Gastrocnemius medialis (tissue), 4 donors: ENCODE data around the gene PLA2G2D. TPM values are rescaled to one million over a fixed set of nuclear protein-coding genes. Genes with fewer than 3 reads are reported as not detected.

Experiments
- ATAC-seq, 2 donors: fragments of 150-250 bp; one replicate each; pipeline ENCODE4 v1.9.1; 2016
- DNase-seq, 2 donors: peaks; one replicate each; pipeline ENCODE4 v3.0.0-alpha.2; 2019
- H3K27ac ChIP-seq, 4 donors: fragments of 200-600 bp; sonication (generic); 1 replicate in 1 of 4; 2 replicates in 3 of 4; pipeline ENCODE4 v1.5.1; 2016 to 2018; ENCODE audit warnings: mild to moderate bottlenecking in 2 of 4, moderate library complexity in 1 of 4
- H3K27me3 ChIP-seq, 3 donors: fragments of 200-600 bp; sonication (generic) in 2 of 3; 1 replicate in 1 of 3; 2 replicates in 2 of 3; pipeline versions ENCODE4 v1.5.1 to v1.6.0; 2016 to 2019; ENCODE audit warnings: mild to moderate bottlenecking in 1 of 3, moderate library complexity in 1 of 3
- H3K36me3 ChIP-seq, 2 donors: fragments of 200-600 bp; sonication (generic) in 1 of 2; one replicate each; pipeline ENCODE4 v1.5.1; 2017 to 2018
- H3K4me1 ChIP-seq, 2 donors: fragments of 200-600 bp; sonication (generic) in 1 of 2; one replicate each; pipeline ENCODE4 v1.5.1; 2016 to 2017; ENCODE audit warnings: mild to moderate bottlenecking in 2 of 2
- H3K4me3 ChIP-seq, 4 donors: fragments of 200-600 bp; sonication (generic) in 3 of 4; 1 replicate in 1 of 4; 2 replicates in 3 of 4; pipeline ENCODE4 v1.5.1; 2016 to 2019; ENCODE audit warnings: mild to moderate bottlenecking in 2 of 4
- H3K9me3 ChIP-seq, 3 donors: fragments of 200-600 bp; sonication (generic) in 2 of 3; 1 replicate in 1 of 3; 2 replicates in 2 of 3; pipeline ENCODE4 v1.5.1; 2016 to 2019
- POLR2A ChIP-seq, 2 donors: fragments of 450-650 bp; IDR thresholded peaks; one replicate each; pipeline ENCODE4 v1.6.1; 2017; ENCODE audit warnings: antibody characterized with exemption in 2 of 2, mild to moderate bottlenecking in 2 of 2, moderate library complexity in 2 of 2
- in situ Hi-C, 4 donors: fragments of 200-750 bp; cut with MboI; loops; one replicate each; pipeline versions ENCODE4 v1.15.0 to v1.8.0; 2017; ENCODE audit warnings: low sequenced_read_pairs in 4 of 4
- intact Hi-C: fragments of 100-400 bp; cut with DNase I; formaldehyde crosslinking; loops from one replicate; pipeline ENCODE4 v1.15.1; 2023; ENCODE audit warnings: low total_unique reads
- total RNA-seq, 4 donors: library from RNA; depleted of rRNA; stranded (reverse); fragments of >200 nt; gene quantifications; one replicate each; pipeline versions ENCODE4 v1.1.0 to v1.2.3, GENCODE V29; 2016
- TF ChIP-seq, protein P1 (sequence below), 5 experiments: fragments of 450-650 bp in 3 of 5; fragments of 200-600 bp in 2 of 5; sonication (generic) in 2 of 5; IDR thresholded peaks in 4 of 5; conservative IDR thresholded peaks in 1 of 5; 1 replicate in 4 of 5; 2 replicates in 1 of 5; pipeline ENCODE4 v1.5.1; 2016 to 2019; ENCODE audit warnings: antibody characterized with exemption in 5 of 5, mild to moderate bottlenecking in 3 of 5, moderate library complexity in 3 of 5

Gene PLA2G2D
- total RNA-seq, 4 donors from 2014 or later, result not detected

- no peak for DNase-seq
- no peak overlapping the region for H3K27ac ChIP-seq
Observed at GRCh38 chr1:20110679-20111078, 8.7 kb downstream of the PLA2G2D start.

DNA sequence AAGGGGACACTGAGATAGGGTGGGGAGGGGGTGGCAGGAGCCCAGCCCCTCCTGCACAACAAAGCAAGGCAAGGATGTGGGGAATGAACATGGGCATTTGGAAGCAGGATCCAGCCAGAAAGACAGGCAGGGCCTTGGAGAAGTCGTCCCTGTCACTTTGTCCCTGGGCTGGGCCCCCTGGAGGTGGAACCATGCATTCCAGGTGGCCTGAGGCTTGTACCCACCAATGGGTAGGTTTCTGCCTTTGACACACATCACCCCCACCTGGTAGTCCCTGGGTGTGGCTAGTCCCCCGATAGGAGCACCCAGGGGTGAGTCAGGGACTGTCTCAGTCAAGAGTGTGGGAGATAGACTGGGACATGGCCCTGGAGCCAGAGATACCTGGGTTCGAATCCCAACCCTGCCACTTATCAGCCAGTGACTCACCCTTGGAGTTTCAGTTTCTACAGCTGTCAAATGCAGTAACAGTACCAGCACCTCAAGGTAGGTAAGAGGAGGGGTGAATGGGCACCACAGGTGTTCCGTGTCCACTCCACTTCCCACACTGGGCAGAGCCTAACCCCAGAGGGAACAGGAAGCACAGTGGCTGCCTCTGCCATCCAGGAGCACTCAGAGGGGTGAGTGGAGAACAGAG is 10.0 kb downstream of the PLA2G2D start:
- ATAC-seq, result no peak
- Histone ChIP-seq H3K27ac (no peak overlapping the region), H3K9me3 (no peaks in the 10 kb centered on the region), H3K36me3 (no peaks in the 10 kb centered on the region), H3K27me3 (peaks cover 0 to 2% (median 0%) of the 10 kb centered on the region in 3 donors), H3K4me3 (no peak overlapping the region), H3K4me1 (no peaks in the 10 kb centered on the region)
- no peak for TF ChIP-seq POLR2A (IDR thresholded peaks at IDR 0.05)
- TF ChIP-seq, protein P1, sequence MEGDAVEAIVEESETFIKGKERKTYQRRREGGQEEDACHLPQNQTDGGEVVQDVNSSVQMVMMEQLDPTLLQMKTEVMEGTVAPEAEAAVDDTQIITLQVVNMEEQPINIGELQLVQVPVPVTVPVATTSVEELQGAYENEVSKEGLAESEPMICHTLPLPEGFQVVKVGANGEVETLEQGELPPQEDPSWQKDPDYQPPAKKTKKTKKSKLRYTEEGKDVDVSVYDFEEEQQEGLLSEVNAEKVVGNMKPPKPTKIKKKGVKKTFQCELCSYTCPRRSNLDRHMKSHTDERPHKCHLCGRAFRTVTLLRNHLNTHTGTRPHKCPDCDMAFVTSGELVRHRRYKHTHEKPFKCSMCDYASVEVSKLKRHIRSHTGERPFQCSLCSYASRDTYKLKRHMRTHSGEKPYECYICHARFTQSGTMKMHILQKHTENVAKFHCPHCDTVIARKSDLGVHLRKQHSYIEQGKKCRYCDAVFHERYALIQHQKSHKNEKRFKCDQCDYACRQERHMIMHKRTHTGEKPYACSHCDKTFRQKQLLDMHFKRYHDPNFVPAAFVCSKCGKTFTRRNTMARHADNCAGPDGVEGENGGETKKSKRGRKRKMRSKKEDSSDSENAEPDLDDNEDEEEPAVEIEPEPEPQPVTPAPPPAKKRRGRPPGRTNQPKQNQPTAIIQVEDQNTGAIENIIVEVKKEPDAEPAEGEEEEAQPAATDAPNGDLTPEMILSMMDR (IDR thresholded peaks at IDR 0.05 in 4 of 5, conservative IDR thresholded peaks at IDR 0.05 in 1 of 5), result no peak
- intact Hi-C loops (no loop called here), in situ Hi-C loops (no loop called here)
- no peak for DNase-seq

More at GRCh38 chr1:20110679-20111078, 8.7 kb downstream of the PLA2G2D start:
- intact Hi-C loops, result no loop called here
- in situ Hi-C loops, result no loop called here
- no peaks in the 10 kb centered on the region for H3K9me3 ChIP-seq
- ATAC-seq, result peak in 1 of 2 donors; percentile 60
- TF ChIP-seq POLR2A (IDR thresholded peaks at IDR 0.05), result no peak
- TF ChIP-seq, protein P1 (IDR thresholded peaks at IDR 0.05 in 4 of 5, conservative IDR thresholded peaks at IDR 0.05 in 1 of 5), result no peak
- H3K36me3 ChIP-seq, result no peaks in the 10 kb centered on the region
- H3K27me3 ChIP-seq, result peaks cover 0 to 6% (median 0%) of the 10 kb centered on the region in 3 donors
- no peaks in the 10 kb centered on the region for H3K4me1 ChIP-seq
- no peak overlapping the region for H3K4me3 ChIP-seq

- H3K36me3 ChIP-seq, result no peaks in the 10 kb centered on the region
- ATAC-seq, result no peak
- no peak for TF ChIP-seq POLR2A (IDR thresholded peaks at IDR 0.05)
- TF ChIP-seq, protein P1 (IDR thresholded peaks at IDR 0.05 in 4 of 5, conservative IDR thresholded peaks at IDR 0.05 in 1 of 5), result no peak
- no peak for DNase-seq
- H3K4me1 ChIP-seq, result no peaks in the 10 kb centered on the region
- H3K9me3 ChIP-seq, result no peaks in the 10 kb centered on the region
- no peak overlapping the region for H3K27ac ChIP-seq
- in situ Hi-C loops, result no loop called here
- peaks cover 0 to 2% (median 0%) of the 10 kb centered on the region in 3 donors for H3K27me3 ChIP-seq
- H3K4me3 ChIP-seq, result no peak overlapping the region
- intact Hi-C loops, result no loop called here
Observed at GRCh38 chr1:20108366-20109123, 10.8 kb downstream of the PLA2G2D start.

- H3K9me3 ChIP-seq, result no peaks in the 10 kb centered on the region
- TF ChIP-seq, protein P1 (IDR thresholded peaks at IDR 0.05 in 4 of 5, conservative IDR thresholded peaks at IDR 0.05 in 1 of 5), result no peak
- TF ChIP-seq POLR2A (IDR thresholded peaks at IDR 0.05), result no peak
- no peak overlapping the region for H3K4me3 ChIP-seq
- in situ Hi-C loops, result no loop called here
- ATAC-seq (no peak), DNase-seq (no peak)
- H3K27ac ChIP-seq, result no peak overlapping the region
- peaks cover 0 to 2% (median 0%) of the 10 kb centered on the region in 3 donors for H3K27me3 ChIP-seq
- H3K36me3 ChIP-seq, result no peaks in the 10 kb centered on the region
- intact Hi-C loops, result no loop called here
- H3K4me1 ChIP-seq, result no peaks in the 10 kb centered on the region
Observed at GRCh38 chr1:20107796-20108195, 11.5 kb downstream of the PLA2G2D start.
